ENCODE results near the gene FAM3C. TPM values are rescaled to one million over a fixed set of nuclear protein-coding genes. Genes with fewer than 3 reads are reported as not detected.

Gene FAM3C
- total RNA-seq, 1 experiment from 2014 or later, result 322 TPM

DNA sequence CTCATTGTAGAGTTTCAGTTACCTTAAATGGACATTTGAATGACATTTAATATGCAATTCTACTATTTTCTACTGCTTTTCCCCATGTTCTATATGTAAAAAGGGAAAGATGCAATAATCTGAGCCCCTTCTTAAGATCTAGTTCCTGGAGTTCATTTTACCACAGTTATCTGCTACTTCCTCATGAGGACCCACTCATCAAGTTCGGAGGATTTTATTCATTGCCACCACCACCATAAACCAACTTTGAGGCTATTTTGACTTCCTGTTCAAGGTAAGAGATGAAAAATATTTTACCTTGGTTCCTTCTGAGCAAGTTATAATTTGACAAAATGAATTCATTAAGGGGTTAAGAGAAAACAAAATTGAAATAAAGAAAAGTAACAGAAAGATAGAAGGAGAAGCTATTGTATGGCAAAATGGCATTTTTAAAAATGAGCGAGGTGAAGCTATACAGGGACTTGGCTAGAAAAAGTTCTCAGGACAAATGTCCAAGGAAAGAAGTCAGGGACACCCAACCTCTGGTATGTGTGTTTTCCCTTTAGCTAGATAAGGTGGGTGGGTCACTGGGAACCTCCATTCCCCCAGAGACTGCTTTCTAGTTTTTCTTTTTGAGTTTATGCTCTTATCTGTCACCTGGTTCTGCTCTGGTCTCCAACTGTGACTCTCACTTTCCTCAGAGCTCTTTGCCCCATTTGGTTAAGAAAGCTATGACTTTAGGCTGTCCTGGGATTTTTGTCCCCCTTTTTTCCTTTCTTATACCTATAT is 14.9 kb upstream of the FAM3C start:
- Histone ChIP-seq H3K79me2 (ENCODE audit: insufficient read depth, low read length) (no peaks in the 10 kb centered on the region), H3K36me3 (ENCODE audit: control insufficient read depth in 1 of 2, insufficient read depth in 2 of 2, low read length in 2 of 2) (no peaks in the 10 kb centered on the region), H3K4me2 (ENCODE audit: low read length) (no peak overlapping the region), H3K9me2 (ENCODE audit: insufficient read depth) (no peaks in the 10 kb centered on the region), H2AFZ (ENCODE audit: low read depth, low read length, poor library complexity, severe bottlenecking) (peak overlapping the region; percentile 18), H3K9me3 (ENCODE audit: control insufficient read depth in 1 of 2, insufficient read depth in 1 of 2, low read depth in 1 of 2, low read length in 2 of 2) (no peaks in the 10 kb centered on the region), H3K4me3 (replicated peaks in 1 of 2; ENCODE audit: low read depth in 1 of 2, low read length in 2 of 2) (no peak overlapping the region), H4K20me1 (ENCODE audit: insufficient read depth) (no peaks in the 10 kb centered on the region), H3K27me3 (ENCODE audit: insufficient read depth, low read length) (no peaks in the 10 kb centered on the region), H3K9ac (ENCODE audit: low read length) (no peak overlapping the region), H3K27ac (ENCODE audit: low read depth, low read length) (no peak overlapping the region), H3K4me1 (ENCODE audit: control insufficient read depth in 1 of 2, insufficient read depth in 2 of 2, low read length in 2 of 2) (peaks cover 0 to 9% of the 10 kb centered on the region in 2 experiments; a peak in 2 of 4 replicates)
- TF ChIP-seq, protein P1, sequence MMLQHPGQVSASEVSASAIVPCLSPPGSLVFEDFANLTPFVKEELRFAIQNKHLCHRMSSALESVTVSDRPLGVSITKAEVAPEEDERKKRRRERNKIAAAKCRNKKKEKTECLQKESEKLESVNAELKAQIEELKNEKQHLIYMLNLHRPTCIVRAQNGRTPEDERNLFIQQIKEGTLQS (IDR thresholded peaks at IDR 0.05), result no peak
- ATAC-seq (no peak), DNase-seq (ENCODE audit: low read depth, low spot score) (no peak)
- intact Hi-C loops (cut with micrococcal nuclease), result no loop called here
- ChIA-PET RAD21 (ENCODE audit: low non-redundant PET in 1 of 2, low total read pairs in 2 of 2, uncharacterized antibody in 2 of 2, unreplicated experiment in 2 of 2) (no interaction called here), POLR2A (no interaction called here), CTCF (no interaction called here)
- no TSS peak for BruUV-seq (replicated peaks)

DNA sequence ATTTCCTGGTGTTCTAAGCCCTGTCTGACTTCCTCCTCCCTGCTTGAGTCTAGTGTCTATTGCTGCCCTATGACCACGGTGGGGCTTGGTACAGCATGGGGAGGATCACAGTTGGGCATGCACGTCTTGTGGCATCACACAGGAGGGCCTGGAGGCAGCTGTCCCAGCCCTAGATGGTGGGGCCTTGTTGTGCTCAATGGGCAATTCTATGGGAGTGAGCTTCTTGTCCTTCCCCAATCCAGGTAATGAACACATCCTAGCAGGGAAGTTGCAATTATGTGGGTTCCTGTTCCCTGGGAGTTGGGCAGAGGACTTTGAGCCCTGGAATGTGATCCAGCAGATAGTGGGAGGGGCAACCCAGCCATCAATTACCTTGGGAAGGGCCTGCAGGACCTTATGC is 10.8 kb upstream of the FAM3C start:
- TF ChIP-seq EGR1 (IDR thresholded peaks at IDR 0.05; ENCODE audit: low read depth) (no peak), SP1 (IDR thresholded peaks at IDR 0.05; ENCODE audit: low read depth) (no peak), POLR2A (IDR thresholded peaks at IDR 0.05; ENCODE audit: borderline replicate concordance, extremely low read depth, insufficient read depth, insufficient read length) (no peak), SRF (IDR thresholded peaks at IDR 0.05; ENCODE audit: low read depth) (no peak), YY1 (IDR thresholded peaks at IDR 0.05; ENCODE audit: extremely low read depth, insufficient replicate concordance, low read depth, low read length) (no peak), SIN3A (IDR thresholded peaks at IDR 0.05; ENCODE audit: low read depth) (no peak), FOSL1 (IDR thresholded peaks at IDR 0.05; ENCODE audit: low read depth) (no peak), EZH2 (IDR thresholded peaks at IDR 0.05) (no peak), ZNF274 (IDR thresholded peaks at IDR 0.05; ENCODE audit: low read depth, low read length) (no peak), EZH2phosphoT487 (IDR thresholded peaks at IDR 0.05; ENCODE audit: borderline replicate concordance) (no peak), CEBPB (IDR thresholded peaks at IDR 0.05; ENCODE audit: low read depth) (no peak)
- TF ChIP-seq, protein P2, sequence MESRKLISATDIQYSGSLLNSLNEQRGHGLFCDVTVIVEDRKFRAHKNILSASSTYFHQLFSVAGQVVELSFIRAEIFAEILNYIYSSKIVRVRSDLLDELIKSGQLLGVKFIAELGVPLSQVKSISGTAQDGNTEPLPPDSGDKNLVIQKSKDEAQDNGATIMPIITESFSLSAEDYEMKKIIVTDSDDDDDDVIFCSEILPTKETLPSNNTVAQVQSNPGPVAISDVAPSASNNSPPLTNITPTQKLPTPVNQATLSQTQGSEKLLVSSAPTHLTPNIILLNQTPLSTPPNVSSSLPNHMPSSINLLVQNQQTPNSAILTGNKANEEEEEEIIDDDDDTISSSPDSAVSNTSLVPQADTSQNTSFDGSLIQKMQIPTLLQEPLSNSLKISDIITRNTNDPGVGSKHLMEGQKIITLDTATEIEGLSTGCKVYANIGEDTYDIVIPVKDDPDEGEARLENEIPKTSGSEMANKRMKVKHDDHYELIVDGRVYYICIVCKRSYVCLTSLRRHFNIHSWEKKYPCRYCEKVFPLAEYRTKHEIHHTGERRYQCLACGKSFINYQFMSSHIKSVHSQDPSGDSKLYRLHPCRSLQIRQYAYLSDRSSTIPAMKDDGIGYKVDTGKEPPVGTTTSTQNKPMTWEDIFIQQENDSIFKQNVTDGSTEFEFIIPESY (IDR thresholded peaks at IDR 0.05; ENCODE audit: extremely low read depth, insufficient replicate concordance, low read length), result no peak
- H3K4me1 ChIP-seq (ENCODE audit: control insufficient read depth in 1 of 2, insufficient read depth in 2 of 2, low read length in 2 of 2), result peaks cover 0 to 9% of the 10 kb centered on the region in 2 experiments; a peak in 2 of 4 replicates
- ChIA-PET CTCF (no interaction called here), RAD21 (ENCODE audit: low non-redundant PET in 1 of 2, low total read pairs in 2 of 2, uncharacterized antibody in 2 of 2, unreplicated experiment in 2 of 2) (no interaction called here), POLR2A (interaction anchor here (1.0 kb wide), 1 partner anchor 11 kb away, joined by 3 read pairs; the partner anchor contains the start of gene FAM3C)
- intact Hi-C loops (cut with micrococcal nuclease), result no loop called here
- no peaks in the 10 kb centered on the region for H3K9me2 ChIP-seq (ENCODE audit: insufficient read depth)
- no peak for ATAC-seq
- no peaks in the 10 kb centered on the region for H4K20me1 ChIP-seq (ENCODE audit: insufficient read depth)
- no TSS peak for BruUV-seq (replicated peaks)
- no peak overlapping the region for H2AFZ ChIP-seq (ENCODE audit: low read depth, low read length, poor library complexity, severe bottlenecking)
- no peaks in the 10 kb centered on the region for H3K27me3 ChIP-seq (ENCODE audit: insufficient read depth, low read length)
- H3K4me2 ChIP-seq (ENCODE audit: low read length), result peak overlapping the region; percentile 7; the same call in 1 of the 2 replicates
- H3K9me3 ChIP-seq (ENCODE audit: control insufficient read depth in 1 of 2, insufficient read depth in 1 of 2, low read depth in 1 of 2, low read length in 2 of 2), result no peaks in the 10 kb centered on the region
- no peak for DNase-seq (ENCODE audit: low read depth, low spot score)
- no peak overlapping the region for H3K27ac ChIP-seq (ENCODE audit: low read depth, low read length)
- no peak overlapping the region for H3K9ac ChIP-seq (ENCODE audit: low read length)
- H3K79me2 ChIP-seq (ENCODE audit: insufficient read depth, low read length), result no peaks in the 10 kb centered on the region
- H3K36me3 ChIP-seq (ENCODE audit: control insufficient read depth in 1 of 2, insufficient read depth in 2 of 2, low read length in 2 of 2), result no peaks in the 10 kb centered on the region
- H3K4me3 ChIP-seq (replicated peaks in 1 of 2; ENCODE audit: low read depth in 1 of 2, low read length in 2 of 2), result no peak overlapping the region
